ENCODE results near the gene ARHGEF11.

DNA sequence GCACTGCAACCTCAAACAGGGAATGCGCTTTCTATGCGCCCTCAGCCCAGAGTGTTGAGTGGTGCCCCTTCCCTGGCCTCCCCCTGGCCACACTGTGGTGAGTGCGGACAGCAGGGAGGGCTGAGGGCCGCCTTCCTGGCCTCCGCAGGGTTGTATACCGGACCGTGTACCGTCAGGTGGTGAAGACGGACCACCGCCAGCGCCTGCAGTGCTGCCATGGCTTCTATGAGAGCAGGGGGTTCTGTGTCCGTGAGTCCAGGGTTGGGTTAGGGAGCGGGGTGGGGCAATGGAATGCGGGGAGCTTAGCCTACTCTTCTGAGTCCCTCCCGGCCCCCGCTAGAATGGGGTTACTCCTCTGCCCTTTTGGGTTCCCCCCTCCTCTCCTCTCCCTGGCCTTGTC, 140.4 kb downstream of the ARHGEF11 start:
- TF ChIP-seq POLR2A (IDR thresholded peaks at IDR 0.05; ENCODE audit: extremely low read depth, insufficient read length): no peak
- TF ChIP-seq, protein P1, sequence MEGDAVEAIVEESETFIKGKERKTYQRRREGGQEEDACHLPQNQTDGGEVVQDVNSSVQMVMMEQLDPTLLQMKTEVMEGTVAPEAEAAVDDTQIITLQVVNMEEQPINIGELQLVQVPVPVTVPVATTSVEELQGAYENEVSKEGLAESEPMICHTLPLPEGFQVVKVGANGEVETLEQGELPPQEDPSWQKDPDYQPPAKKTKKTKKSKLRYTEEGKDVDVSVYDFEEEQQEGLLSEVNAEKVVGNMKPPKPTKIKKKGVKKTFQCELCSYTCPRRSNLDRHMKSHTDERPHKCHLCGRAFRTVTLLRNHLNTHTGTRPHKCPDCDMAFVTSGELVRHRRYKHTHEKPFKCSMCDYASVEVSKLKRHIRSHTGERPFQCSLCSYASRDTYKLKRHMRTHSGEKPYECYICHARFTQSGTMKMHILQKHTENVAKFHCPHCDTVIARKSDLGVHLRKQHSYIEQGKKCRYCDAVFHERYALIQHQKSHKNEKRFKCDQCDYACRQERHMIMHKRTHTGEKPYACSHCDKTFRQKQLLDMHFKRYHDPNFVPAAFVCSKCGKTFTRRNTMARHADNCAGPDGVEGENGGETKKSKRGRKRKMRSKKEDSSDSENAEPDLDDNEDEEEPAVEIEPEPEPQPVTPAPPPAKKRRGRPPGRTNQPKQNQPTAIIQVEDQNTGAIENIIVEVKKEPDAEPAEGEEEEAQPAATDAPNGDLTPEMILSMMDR (IDR thresholded peaks at IDR 0.05; ENCODE audit: low read depth, low read length): no peak
- TF ChIP-seq, protein P2, sequence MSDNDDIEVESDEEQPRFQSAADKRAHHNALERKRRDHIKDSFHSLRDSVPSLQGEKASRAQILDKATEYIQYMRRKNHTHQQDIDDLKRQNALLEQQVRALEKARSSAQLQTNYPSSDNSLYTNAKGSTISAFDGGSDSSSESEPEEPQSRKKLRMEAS (IDR thresholded peaks at IDR 0.05; ENCODE audit: low read depth, low read length): no peak
- no peak for TF ChIP-seq MYC (IDR thresholded peaks at IDR 0.05; ENCODE audit: low read depth, low read length)

Measured in NB4 (cell line).